Immature natural killer cell (primary cell): ENCODE measurements around the gene C19orf47. TPM values are rescaled to one million over a fixed set of nuclear protein-coding genes. Genes with fewer than 3 reads are reported as not detected.
"Not testable (repeated sequence)": the region's sequence is repeated elsewhere in the genome, so short reads cannot be mapped to it uniquely, and the experiment has no call there.

Source experiments
- DNase-seq, 3 donors: peaks; one replicate each; pipeline ENCODE4 v3.0.0; 2022; ENCODE audit warnings: mixed read lengths in 1 of 3
- H3K27ac Mint-ChIP-seq, 6 donors: one replicate each; pipeline ENCODE4 v1.8.0; 2020; ENCODE audit warnings: mixed read lengths in 6 of 6, mild to moderate bottlenecking in 5 of 6, inconsistent platforms in 4 of 6, moderate library complexity in 3 of 6
- H3K27me3 Mint-ChIP-seq, 3 donors: one replicate each; pipeline ENCODE4 v1.8.0; 2020 to 2021; ENCODE audit warnings: low read depth in 3 of 3, mild to moderate bottlenecking in 3 of 3, mixed read lengths in 3 of 3, moderate library complexity in 3 of 3, inconsistent platforms in 1 of 3
- H3K36me3 Mint-ChIP-seq, 3 donors: one replicate each; pipeline ENCODE4 v1.8.0; 2020; ENCODE audit warnings: mixed read lengths in 3 of 3, inconsistent platforms in 2 of 3, mild to moderate bottlenecking in 2 of 3
- H3K4me1 Mint-ChIP-seq, 2 donors: one replicate each; pipeline ENCODE4 v1.8.0; 2020; ENCODE audit warnings: inconsistent platforms in 2 of 2, mild to moderate bottlenecking in 2 of 2, mixed read lengths in 2 of 2, moderate library complexity in 1 of 2
- H3K4me3 Mint-ChIP-seq, 5 donors: one replicate each; pipeline ENCODE4 v1.8.0; 2020; ENCODE audit warnings: mild to moderate bottlenecking in 5 of 5, mixed read lengths in 5 of 5, inconsistent platforms in 3 of 5, moderate library complexity in 3 of 5
- H3K9me3 Mint-ChIP-seq, 6 donors: one replicate each; pipeline ENCODE4 v1.8.0; 2020; ENCODE audit warnings: mild to moderate bottlenecking in 6 of 6, mixed read lengths in 6 of 6, inconsistent platforms in 4 of 6, moderate library complexity in 3 of 6
- polyA plus RNA-seq, 3 donors: library from polyadenylated mRNA; unstranded; fragments of 300-500 nt; fragmentation: Illumina TruSeq; gene quantifications; one replicate each; pipeline ENCODE4 v1.2.3, GENCODE V29; 2021

Gene C19orf47
- polyA plus RNA-seq, 3 donors from 2014 or later = 10.0 to 14.1 (median 12.5) TPM

DNA sequence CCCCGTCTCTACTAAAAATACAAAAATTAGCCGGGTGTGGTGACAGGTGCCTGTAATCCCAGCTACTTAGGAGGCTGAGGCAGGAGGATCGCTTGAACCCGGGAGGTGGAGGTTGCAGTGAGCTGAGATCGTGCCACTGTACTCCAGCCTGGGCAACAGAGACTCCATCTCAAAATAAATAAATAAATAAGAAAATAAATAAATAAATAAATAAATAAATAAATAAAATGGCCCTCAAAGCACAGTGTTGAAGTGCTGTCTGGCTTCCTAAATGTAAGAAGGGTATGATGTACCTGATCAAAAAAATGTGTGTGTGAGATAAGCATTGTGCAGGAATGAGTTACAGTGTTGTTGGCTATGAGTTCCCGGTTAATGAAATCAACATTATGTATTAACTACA lies 15.1 kb downstream of the C19orf47 start:
- peaks cover 13 to 27% (median 16%) of the 10 kb centered on the region in 3 donors for H3K36me3 Mint-ChIP-seq
- not testable (repeated sequence) for H3K27ac Mint-ChIP-seq, H3K4me1 Mint-ChIP-seq, H3K4me3 Mint-ChIP-seq, DNase-seq, H3K9me3 Mint-ChIP-seq, H3K27me3 Mint-ChIP-seq

DNA sequence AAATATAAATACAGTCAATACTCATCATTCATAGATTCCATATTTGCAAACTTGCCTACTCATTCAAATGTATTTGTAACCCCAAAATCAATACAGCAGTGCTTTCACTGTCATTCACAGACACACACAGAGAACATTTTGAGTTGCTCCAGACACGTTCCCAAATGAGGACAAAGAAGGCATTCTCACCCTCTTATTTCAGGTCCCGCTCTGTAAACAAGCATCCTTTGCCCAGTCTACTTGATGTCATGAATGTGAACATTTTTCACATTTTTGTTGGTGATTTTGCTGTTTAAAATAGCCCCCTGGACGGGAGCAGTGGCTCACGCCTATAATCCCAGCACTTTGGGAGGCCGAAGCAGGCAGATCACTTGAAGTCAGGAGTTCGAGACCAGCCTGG lies 15.5 kb downstream of the C19orf47 start:
- Mint-ChIP-seq H3K9me3 (no peaks in the 10 kb centered on the region), H3K36me3 (peaks cover 13 to 28% (median 16%) of the 10 kb centered on the region in 3 donors), H3K4me3 (no peak overlapping the region), H3K4me1 (no peaks in the 10 kb centered on the region), H3K27ac (no peak overlapping the region), H3K27me3 (no peaks in the 10 kb centered on the region)
- DNase-seq = no peak

DNA sequence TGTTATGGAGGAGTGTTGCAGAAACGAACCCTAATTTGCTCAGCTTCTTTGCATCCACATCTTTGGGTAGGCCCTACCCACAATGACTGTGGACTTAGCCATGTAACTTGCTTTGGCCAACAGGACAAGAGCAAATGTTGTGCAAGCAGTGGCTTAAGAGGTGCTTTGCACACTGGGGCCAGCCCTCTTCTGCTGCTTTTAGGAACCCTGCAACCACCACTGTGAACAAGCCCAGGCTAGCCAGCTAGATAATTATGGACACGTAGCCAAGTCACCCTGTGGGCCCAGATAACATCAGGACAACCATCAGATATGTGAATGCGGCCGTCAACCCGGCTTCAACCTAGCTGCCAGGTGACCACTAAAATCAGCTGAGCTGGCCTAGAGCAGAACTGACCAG lies 17.1 kb downstream of the C19orf47 start:
- no peak for DNase-seq
- Mint-ChIP-seq H3K4me1 (no peaks in the 10 kb centered on the region), H3K27me3 (no peaks in the 10 kb centered on the region), H3K27ac (peak overlapping the region in 1 of 6 donors; percentile 30), H3K9me3 (no peaks in the 10 kb centered on the region), H3K4me3 (no peak overlapping the region), H3K36me3 (peaks cover 13 to 34% (median 16%) of the 10 kb centered on the region in 3 donors)

DNA sequence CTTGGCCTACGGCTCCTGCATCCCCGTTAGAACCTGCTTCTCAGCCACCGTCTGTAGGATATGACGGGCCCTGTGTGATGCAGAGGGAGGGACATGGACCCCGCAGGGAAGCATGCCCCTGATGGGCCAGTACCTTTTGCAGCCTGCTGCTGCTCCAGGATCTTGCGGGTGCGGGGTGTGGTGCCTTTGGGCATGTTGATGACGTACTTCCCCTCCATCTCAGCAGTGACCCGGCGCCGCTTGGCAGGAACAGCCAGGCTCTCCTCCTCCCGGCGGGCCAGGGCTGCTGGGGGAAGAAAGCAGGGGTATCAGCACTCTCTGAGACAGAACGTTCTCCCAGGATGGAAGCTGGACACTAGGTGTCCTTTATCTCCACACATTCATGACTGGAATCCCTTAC lies 22.0 kb downstream of the C19orf47 start:
- peaks cover 24 to 49% (median 29%) of the 10 kb centered on the region in 3 donors for H3K36me3 Mint-ChIP-seq
- H3K27ac Mint-ChIP-seq = no peak overlapping the region
- H3K27me3 Mint-ChIP-seq = peaks cover 0 to 2% (median 0%) of the 10 kb centered on the region in 3 donors
- H3K4me3 Mint-ChIP-seq = no peak overlapping the region
- H3K4me1 Mint-ChIP-seq = no peaks in the 10 kb centered on the region
- no peaks in the 10 kb centered on the region for H3K9me3 Mint-ChIP-seq
- no peak for DNase-seq

DNA sequence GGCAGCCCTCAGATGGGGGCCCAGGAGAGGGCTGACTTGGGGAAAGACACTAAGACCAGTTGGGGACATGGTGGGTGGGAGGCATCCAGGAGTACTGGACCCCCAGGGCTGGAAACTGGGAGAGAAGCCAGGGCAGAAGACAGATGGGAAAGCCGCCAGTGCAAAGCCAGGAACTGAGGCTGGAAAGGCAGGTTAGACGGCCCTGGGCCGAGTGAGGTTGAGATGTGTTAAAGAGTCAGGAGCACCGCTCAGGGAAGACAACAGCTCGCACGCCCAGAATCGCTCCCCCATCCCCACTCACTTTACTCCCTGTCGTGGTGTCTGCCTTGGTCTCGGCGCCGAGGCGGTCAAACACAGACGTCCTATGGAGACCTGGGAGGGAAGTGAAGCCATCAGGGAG lies 24.5 kb downstream of the C19orf47 start:
- Mint-ChIP-seq H3K27ac (peak overlapping the region in 1 of 6 donors; percentile 22), H3K4me3 (no peak overlapping the region), H3K9me3 (no peaks in the 10 kb centered on the region), H3K27me3 (peaks cover 0 to 3% (median 0%) of the 10 kb centered on the region in 3 donors), H3K36me3 (peaks cover 20 to 34% (median 24%) of the 10 kb centered on the region in 3 donors), H3K4me1 (no peaks in the 10 kb centered on the region)
- DNase-seq = no peak

DNA sequence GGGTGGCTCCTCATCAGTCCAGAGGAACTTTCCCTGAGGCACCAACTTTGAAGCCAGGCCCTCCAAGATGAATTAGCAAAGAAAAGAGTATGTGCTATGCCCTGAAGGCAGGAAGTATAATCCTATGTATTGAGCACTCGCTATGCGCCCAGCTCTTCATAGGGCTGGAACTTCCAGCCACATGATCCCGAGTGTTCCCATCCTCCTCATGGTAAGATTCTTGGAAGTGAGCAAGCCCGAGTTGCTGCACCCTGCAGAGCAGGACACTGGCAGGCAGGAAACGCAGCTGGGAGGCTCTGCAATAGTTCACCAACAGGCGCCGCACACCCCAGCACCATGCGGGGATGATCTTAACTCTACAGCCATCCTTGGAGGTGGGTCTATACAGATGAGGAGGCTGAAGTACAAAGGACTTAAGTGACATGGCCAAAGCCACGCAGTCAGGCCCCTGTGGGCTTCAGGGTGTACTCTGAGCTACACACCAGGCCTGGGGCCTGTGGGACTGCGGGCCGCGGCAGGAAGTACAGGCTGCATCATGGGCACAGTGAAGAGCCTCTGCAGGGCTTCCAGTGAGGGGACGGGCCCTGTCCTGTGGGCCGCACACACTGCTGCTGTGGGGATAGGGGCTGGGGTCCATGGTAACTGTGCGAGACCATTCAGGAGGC lies 25.1 kb downstream of the C19orf47 start:
- no peak for DNase-seq
- Mint-ChIP-seq H3K4me1 (no peaks in the 10 kb centered on the region), H3K27ac (no peak overlapping the region), H3K36me3 (peaks cover 19 to 37% (median 23%) of the 10 kb centered on the region in 3 donors), H3K9me3 (no peaks in the 10 kb centered on the region), H3K4me3 (no peak overlapping the region), H3K27me3 (peaks cover 0 to 3% (median 0%) of the 10 kb centered on the region in 3 donors)

DNA sequence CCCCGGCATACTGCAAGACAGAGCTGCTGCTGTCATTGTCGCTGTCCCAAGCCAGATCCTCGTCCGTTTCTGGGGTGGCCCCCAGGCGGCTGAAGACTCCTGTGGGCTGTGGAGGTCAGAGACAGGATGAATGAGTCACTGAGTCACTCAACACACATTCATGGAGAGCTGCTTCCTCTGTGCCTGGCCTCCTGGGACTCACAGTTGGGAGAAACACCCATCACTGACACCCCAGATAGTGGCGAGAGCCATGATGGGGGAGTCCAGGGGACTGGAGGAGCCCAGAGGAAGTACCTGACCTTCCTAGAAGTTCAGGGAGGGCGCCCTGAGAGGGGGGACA lies 26.0 kb downstream of the C19orf47 start:
- Mint-ChIP-seq H3K9me3 (no peaks in the 10 kb centered on the region), H3K36me3 (peaks cover 19 to 37% (median 26%) of the 10 kb centered on the region in 3 donors), H3K27ac (no peak overlapping the region), H3K4me3 (no peak overlapping the region), H3K4me1 (no peaks in the 10 kb centered on the region), H3K27me3 (peaks cover 0 to 3% (median 0%) of the 10 kb centered on the region in 3 donors)
- DNase-seq = no peak

DNA sequence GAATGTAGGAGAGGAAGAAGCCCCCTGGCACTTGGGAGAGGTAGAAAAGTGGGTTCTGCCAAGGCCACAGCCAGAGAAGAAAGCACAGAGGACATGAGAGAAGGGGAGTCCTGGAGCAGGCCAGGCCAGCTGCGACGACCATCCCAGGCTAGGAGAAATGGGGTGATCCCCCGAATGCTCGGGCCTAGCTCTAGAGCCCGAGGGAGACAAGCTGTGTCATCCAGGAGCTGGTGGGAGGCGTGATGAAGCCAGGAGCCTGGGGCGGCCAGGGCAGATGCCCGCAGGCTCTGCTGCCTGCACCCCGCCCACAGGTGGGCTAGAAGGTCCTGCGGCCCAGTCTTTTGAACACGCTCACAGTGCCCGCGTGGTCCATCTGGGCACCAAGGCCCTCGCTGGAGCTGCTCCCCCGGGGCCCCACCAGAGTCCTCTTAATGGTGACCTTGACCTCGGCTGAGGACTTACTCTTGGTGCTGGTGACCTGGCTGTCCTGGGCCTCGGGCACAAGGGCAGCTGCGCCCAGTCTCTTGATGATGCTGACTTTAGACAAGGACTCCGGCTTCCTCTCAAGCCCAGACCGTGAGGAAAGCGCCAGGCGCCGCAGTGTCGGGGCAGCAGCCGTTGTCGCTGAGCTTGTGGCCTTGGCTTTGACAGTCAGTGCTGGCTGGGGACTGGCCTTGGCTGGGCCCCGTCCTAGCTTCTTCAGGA lies 26.5 kb downstream of the C19orf47 start:
- H3K4me3 Mint-ChIP-seq = no peak overlapping the region
- peaks cover 19 to 37% (median 26%) of the 10 kb centered on the region in 3 donors for H3K36me3 Mint-ChIP-seq
- H3K9me3 Mint-ChIP-seq = no peaks in the 10 kb centered on the region
- peaks cover 0 to 3% (median 0%) of the 10 kb centered on the region in 3 donors for H3K27me3 Mint-ChIP-seq
- H3K4me1 Mint-ChIP-seq = no peaks in the 10 kb centered on the region
- H3K27ac Mint-ChIP-seq = no peak overlapping the region
- no peak for DNase-seq

DNA sequence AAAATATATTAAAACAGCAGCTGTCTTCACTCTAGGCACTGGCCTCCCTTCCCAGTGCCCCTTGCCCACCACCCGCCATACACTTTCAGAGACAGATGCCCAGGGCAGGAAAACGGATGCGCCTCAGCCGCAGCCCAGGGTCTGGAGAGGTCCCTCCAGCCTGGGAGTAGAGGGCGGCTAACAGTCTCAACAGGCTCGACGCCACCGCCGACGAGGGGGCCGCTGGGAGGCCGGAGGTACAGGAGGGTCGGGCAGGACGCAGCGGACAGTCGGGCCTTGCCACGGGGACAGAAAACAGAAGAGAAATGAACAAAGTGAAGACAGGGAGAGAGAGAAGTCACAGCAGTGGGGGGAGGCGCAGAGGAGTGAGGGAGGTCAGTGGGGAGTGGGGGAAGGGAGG lies 27.1 kb downstream of the C19orf47 start:
- H3K27me3 Mint-ChIP-seq = peaks cover 0 to 3% (median 0%) of the 10 kb centered on the region in 3 donors
- no peak for DNase-seq

DNA sequence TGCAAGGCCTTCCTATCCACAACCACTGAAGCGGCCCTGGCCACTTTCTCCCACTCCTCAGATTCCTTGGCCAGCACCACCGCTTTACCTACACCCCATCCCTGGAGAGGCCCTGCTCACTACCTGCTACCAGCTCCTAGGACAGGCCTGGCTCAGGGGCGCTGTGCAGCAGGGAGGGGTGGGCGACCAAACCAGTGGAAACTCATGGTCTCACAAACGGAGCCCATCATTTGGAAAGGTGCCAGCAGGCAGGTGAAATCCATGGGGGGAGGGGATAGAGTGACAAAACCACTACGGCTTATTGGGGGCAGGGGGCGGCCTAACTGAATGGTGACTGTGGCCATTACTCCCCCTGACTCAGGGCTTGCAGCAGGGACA lies 27.6 kb downstream of the C19orf47 start:
- Mint-ChIP-seq H3K9me3 (no peaks in the 10 kb centered on the region), H3K4me1 (no peaks in the 10 kb centered on the region), H3K27ac (no peak overlapping the region), H3K4me3 (no peak overlapping the region), H3K27me3 (peaks cover 0 to 3% (median 0%) of the 10 kb centered on the region in 3 donors), H3K36me3 (peaks cover 14 to 29% (median 21%) of the 10 kb centered on the region in 3 donors)
- DNase-seq = no peak

More for the DNA sequence above, 27.1 kb downstream of the C19orf47 start:
- Mint-ChIP-seq H3K27ac (no peak overlapping the region), H3K4me1 (no peaks in the 10 kb centered on the region), H3K4me3 (no peak overlapping the region), H3K9me3 (no peaks in the 10 kb centered on the region), H3K36me3 (peaks cover 19 to 34% (median 26%) of the 10 kb centered on the region in 3 donors)

DNA sequence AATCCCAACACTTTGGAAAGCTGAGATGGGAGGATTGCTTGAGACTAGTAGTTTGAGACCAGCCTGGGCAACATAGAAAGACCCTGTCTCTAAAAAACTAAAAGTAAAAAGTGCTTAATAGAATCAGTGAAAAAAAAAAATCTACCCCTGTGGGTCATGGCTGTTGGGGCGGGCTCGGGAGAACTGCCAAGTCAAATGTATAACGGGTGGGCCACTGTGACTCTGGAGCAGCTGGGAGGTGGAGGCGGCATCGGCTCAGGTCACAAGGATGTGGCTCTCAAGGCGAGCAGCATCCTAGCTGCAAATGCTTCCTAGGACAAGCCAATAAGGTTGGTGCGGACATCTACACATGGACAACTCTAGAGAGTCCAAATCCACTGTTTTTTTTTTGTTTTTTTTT lies 30.9 kb downstream of the C19orf47 start:
- H3K27me3 Mint-ChIP-seq = peaks cover 0 to 3% (median 0%) of the 10 kb centered on the region in 3 donors
- DNase-seq = no peak
- H3K4me3 Mint-ChIP-seq = no peak overlapping the region
- peaks cover 1 to 9% (median 6%) of the 10 kb centered on the region in 3 donors for H3K36me3 Mint-ChIP-seq
- no peaks in the 10 kb centered on the region for H3K9me3 Mint-ChIP-seq
- peak overlapping the region in 1 of 6 donors; percentile 23 for H3K27ac Mint-ChIP-seq
- no peaks in the 10 kb centered on the region for H3K4me1 Mint-ChIP-seq

DNA sequence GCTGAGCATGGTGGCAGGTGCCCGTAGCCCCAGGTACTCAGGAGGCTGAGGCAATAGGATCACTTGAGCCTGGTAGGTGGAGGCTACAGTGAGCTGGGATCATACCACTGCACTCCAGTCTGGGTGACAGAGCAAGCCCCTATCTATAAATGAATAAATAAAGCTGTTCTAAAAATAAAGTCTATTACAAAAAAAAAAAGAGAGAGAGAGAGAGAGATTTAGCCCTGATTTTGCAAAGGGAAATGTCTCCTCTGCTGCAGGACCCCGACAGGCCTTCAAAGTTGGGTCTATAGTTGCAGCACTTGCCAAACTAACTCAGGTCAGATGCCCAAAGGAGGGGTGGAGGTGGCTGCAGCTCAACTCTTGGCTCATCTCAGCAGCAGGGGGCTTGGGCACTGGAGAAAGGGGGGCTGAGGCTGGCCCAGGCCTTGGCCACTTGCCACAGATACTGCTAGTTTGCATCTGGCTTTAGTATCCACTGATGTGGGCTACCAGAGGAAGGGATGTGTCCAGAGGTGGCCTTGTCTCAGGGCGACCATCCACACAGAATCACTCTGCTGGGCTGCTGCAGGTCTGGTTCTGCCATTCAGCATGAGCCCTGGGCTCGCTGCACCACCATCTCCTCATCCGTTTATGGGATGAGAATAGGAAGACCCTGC lies 32.3 kb downstream of the C19orf47 start:
- Mint-ChIP-seq H3K9me3 (no peaks in the 10 kb centered on the region), H3K27ac (no peak overlapping the region), H3K27me3 (peaks cover 0 to 1% (median 0%) of the 10 kb centered on the region in 3 donors), H3K4me1 (no peaks in the 10 kb centered on the region), H3K4me3 (no peak overlapping the region), H3K36me3 (peaks cover 0 to 7% (median 5%) of the 10 kb centered on the region in 3 donors)
- no peak for DNase-seq

DNA sequence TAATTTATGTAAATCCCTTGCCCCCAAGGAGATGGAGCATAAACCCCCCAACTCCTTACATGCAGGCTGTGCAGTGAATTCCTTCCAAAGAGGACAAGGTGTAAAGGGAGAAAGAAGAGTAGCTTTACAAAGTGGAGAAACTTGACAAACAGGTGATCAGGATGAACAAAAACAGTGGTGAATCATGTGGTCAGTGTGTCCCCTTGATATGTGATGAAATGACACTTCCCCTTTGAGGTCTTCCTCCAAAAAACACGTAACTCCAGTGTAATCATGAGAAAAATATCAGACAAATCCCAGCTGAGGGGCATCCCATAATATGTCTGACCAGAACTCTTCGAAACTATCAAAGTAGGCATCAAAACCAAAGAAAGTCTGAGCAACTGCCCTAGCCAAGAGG lies 33.5 kb downstream of the C19orf47 start:
- H3K4me3 Mint-ChIP-seq = no peak overlapping the region
- no peaks in the 10 kb centered on the region for H3K27me3 Mint-ChIP-seq
- H3K36me3 Mint-ChIP-seq = peaks cover 0 to 7% (median 3%) of the 10 kb centered on the region in 3 donors
- H3K4me1 Mint-ChIP-seq = no peaks in the 10 kb centered on the region
- H3K27ac Mint-ChIP-seq = no peak overlapping the region
- no peaks in the 10 kb centered on the region for H3K9me3 Mint-ChIP-seq
- DNase-seq = no peak
